ENCODE results near the gene KCNMB2. TPM values are rescaled to one million over a fixed set of nuclear protein-coding genes. Genes with fewer than 3 reads are reported as not detected.
"Not testable (repeated sequence)": the region's sequence is repeated elsewhere in the genome, so short reads cannot be mapped to it uniquely, and the experiment has no call there.

KCNMB2 gene
- total RNA-seq, 4 donors from 2014 or later, result not detected

DNA sequence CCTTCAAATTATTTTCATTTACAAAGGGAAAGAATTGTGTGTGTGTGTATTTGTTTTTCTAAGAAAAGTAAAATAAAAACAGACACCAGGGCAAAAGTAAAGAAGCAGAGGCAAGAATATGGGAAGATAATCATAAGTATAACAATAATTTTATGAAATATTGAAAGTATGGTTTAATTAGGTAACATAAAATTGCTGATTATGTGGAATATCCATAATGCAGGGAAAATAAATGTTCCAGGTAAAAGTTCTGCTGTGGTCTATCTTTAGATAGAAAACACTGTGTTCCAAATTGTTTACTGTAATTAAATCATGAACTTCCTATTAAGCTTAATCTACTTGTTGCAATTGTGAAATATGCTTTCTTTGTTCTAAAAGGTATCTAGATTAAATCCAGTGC, 25.7 kb upstream of the KCNMB2 start:
- Histone ChIP-seq H3K4me1 (no peaks in the 10 kb centered on the region), H3K36me3 (no peaks in the 10 kb centered on the region), H3K4me3 (no peak overlapping the region), H3K27me3 (no peaks in the 10 kb centered on the region), H3K27ac (no peak overlapping the region), H3K9me3 (no peaks in the 10 kb centered on the region)
- ATAC-seq, result no peak
- intact Hi-C loops (cut with DNase I; ENCODE audit: low total_unique reads) (no loop called here), in situ Hi-C loops (cut with MboI; ENCODE audit: low sequenced_read_pairs in 4 of 4) (no loop called here)
- no peak for DNase-seq
- TF ChIP-seq CTCF (IDR thresholded peaks at IDR 0.05 in 4 of 5, conservative IDR thresholded peaks at IDR 0.05 in 1 of 5) (no peak), POLR2A (IDR thresholded peaks at IDR 0.05) (no peak)

- DNase-seq, result no peak
- H3K27ac ChIP-seq, result no peak overlapping the region
- TF ChIP-seq POLR2A (IDR thresholded peaks at IDR 0.05), result no peak
- no peak for TF ChIP-seq CTCF (IDR thresholded peaks at IDR 0.05 in 4 of 5, conservative IDR thresholded peaks at IDR 0.05 in 1 of 5)
- in situ Hi-C loops (cut with MboI; ENCODE audit: low sequenced_read_pairs in 4 of 4), result no loop called here
- no peaks in the 10 kb centered on the region for H3K36me3 ChIP-seq
- H3K4me1 ChIP-seq, result no peaks in the 10 kb centered on the region
- intact Hi-C loops (cut with DNase I; ENCODE audit: low total_unique reads), result no loop called here
- no peak for ATAC-seq
- H3K9me3 ChIP-seq, result no peaks in the 10 kb centered on the region
- H3K4me3 ChIP-seq, result no peak overlapping the region
- no peaks in the 10 kb centered on the region for H3K27me3 ChIP-seq
Measured at GRCh38 chr3:178512647-178513046, 23.6 kb upstream of the KCNMB2 start.

- DNase-seq, result no peak
- TF ChIP-seq CTCF (IDR thresholded peaks at IDR 0.05 in 4 of 5, conservative IDR thresholded peaks at IDR 0.05 in 1 of 5) (no peak), POLR2A (IDR thresholded peaks at IDR 0.05) (no peak)
- no peak for ATAC-seq
- intact Hi-C loops (cut with DNase I; ENCODE audit: low total_unique reads) (no loop called here), in situ Hi-C loops (cut with MboI; ENCODE audit: low sequenced_read_pairs in 4 of 4) (no loop called here)
- H3K36me3 ChIP-seq, result no peaks in the 10 kb centered on the region
- H3K4me3 ChIP-seq, result no peak overlapping the region
- no peaks in the 10 kb centered on the region for H3K27me3 ChIP-seq
- no peaks in the 10 kb centered on the region for H3K4me1 ChIP-seq
- H3K27ac ChIP-seq, result no peak overlapping the region
- no peaks in the 10 kb centered on the region for H3K9me3 ChIP-seq
Measured at GRCh38 chr3:178513546-178514380, 22.5 kb upstream of the KCNMB2 start.

GRCh38 chr3:178514401-178514800, 21.8 kb upstream of the KCNMB2 start:
- H3K9me3 ChIP-seq, result no peaks in the 10 kb centered on the region
- DNase-seq (no peak), ATAC-seq (no peak)
- H3K4me1 ChIP-seq, result no peaks in the 10 kb centered on the region
- in situ Hi-C loops (cut with MboI; ENCODE audit: low sequenced_read_pairs in 4 of 4) (no loop called here), intact Hi-C loops (cut with DNase I; ENCODE audit: low total_unique reads) (no loop called here)
- no peaks in the 10 kb centered on the region for H3K36me3 ChIP-seq
- H3K4me3 ChIP-seq, result no peak overlapping the region
- H3K27ac ChIP-seq, result no peak overlapping the region
- H3K27me3 ChIP-seq, result no peaks in the 10 kb centered on the region
- TF ChIP-seq POLR2A (IDR thresholded peaks at IDR 0.05), result no peak
- TF ChIP-seq CTCF (IDR thresholded peaks at IDR 0.05 in 4 of 5, conservative IDR thresholded peaks at IDR 0.05 in 1 of 5), result no peak

GRCh38 chr3:178515076-178515744, 21.0 kb upstream of the KCNMB2 start:
- ATAC-seq; H3K27ac ChIP-seq; H3K36me3 ChIP-seq; H3K4me1 ChIP-seq; H3K9me3 ChIP-seq; in situ Hi-C loops (cut with MboI; ENCODE audit: low sequenced_read_pairs in 4 of 4); H3K27me3 ChIP-seq; intact Hi-C loops (cut with DNase I; ENCODE audit: low total_unique reads); H3K4me3 ChIP-seq; DNase-seq: not testable (repeated sequence)

Measured in gastrocnemius medialis (tissue), 4 donors.